NK-92 treated with Interleukin-12 subunit alpha and Interleukin-12 subunit beta, amount 100 ng/mL, for 24 hours (cell line): Measurements from ENCODE around the gene SPATS2L.

ENCODE experiments used
- DNase-seq: peaks from one replicate; lab custom pipeline; 2025; lab: John Stamatoyannopoulos, UW

SPATS2L gene

GRCh38 chr2:200446612-200447011, 140.1 kb downstream of the SPATS2L start:
- no peak for DNase-seq

GRCh38 chr2:200447139-200447855, 140.8 kb downstream of the SPATS2L start:
- no peak for DNase-seq

GRCh38 chr2:200448455-200448854, 142.0 kb downstream of the SPATS2L start:
- no peak for DNase-seq

- no peak for DNase-seq
Observed at GRCh38 chr2:200449149-200449548, 142.7 kb downstream of the SPATS2L start.

- no peak for DNase-seq
Observed at GRCh38 chr2:200450288-200450687, 143.8 kb downstream of the SPATS2L start.

- DNase-seq = no peak
Observed at GRCh38 chr2:200451511-200451910, 145.0 kb downstream of the SPATS2L start.

GRCh38 chr2:200452377-200452776, 145.9 kb downstream of the SPATS2L start:
- DNase-seq = no peak

GRCh38 chr2:200453142-200453852, 146.8 kb downstream of the SPATS2L start:
- no peak for DNase-seq

GRCh38 chr2:200453853-200454534, 147.5 kb downstream of the SPATS2L start:
- no peak for DNase-seq

- no peak for DNase-seq
Observed at GRCh38 chr2:200454927-200455801, 148.7 kb downstream of the SPATS2L start.

- no peak for DNase-seq
Observed at GRCh38 chr2:200455958-200456421, 149.5 kb downstream of the SPATS2L start.

GRCh38 chr2:200456567-200456966, 150.1 kb downstream of the SPATS2L start:
- DNase-seq = no peak

GRCh38 chr2:200459101-200459500, 152.6 kb downstream of the SPATS2L start:
- no peak for DNase-seq

GRCh38 chr2:200461846-200462710, 155.6 kb downstream of the SPATS2L start:
- no peak for DNase-seq

GRCh38 chr2:200463452-200463851, 157.0 kb downstream of the SPATS2L start:
- no peak for DNase-seq

- no peak for DNase-seq
Observed at GRCh38 chr2:200466425-200467418, 160.2 kb downstream of the SPATS2L start.

- DNase-seq = no peak
Observed at GRCh38 chr2:200467806-200468681, 161.6 kb downstream of the SPATS2L start.

- DNase-seq = no peak
Observed at GRCh38 chr2:200469708-200470211, 163.3 kb downstream of the SPATS2L start.
